Cardiac muscle cell (in vitro differentiated cells and primary cell): ENCODE results near the gene CEP95. TPM values are rescaled to one million over a fixed set of nuclear protein-coding genes. Genes with fewer than 3 reads are reported as not detected.

Experiments used
- DNase-seq, 2 donors: peaks; one replicate each; pipeline versions ENCODE4 v3.0.0 to v3.0.0-alpha.2; 2010 to 2017; ENCODE audit warnings: low read depth in 1 of 2, low spot score in 1 of 2
- H3K27ac ChIP-seq: fragments of 200-600 bp; sonication (generic); 2 replicates; pipeline ENCODE4 v1.5.1; 2016
- H3K27me3 ChIP-seq: fragments of 200-600 bp; sonication (generic); 2 replicates; pipeline ENCODE4 v1.6.0; 2016; ENCODE audit warnings: control low read depth
- H3K36me3 ChIP-seq: fragments of 200-600 bp; sonication (generic); 2 replicates; pipeline ENCODE4 v1.5.1; 2016; ENCODE audit warnings: control low read depth
- H3K4me1 ChIP-seq: fragments of 200-600 bp; sonication (generic); 2 replicates; pipeline ENCODE4 v1.8.1; 2017; ENCODE audit warnings: low read depth, mild to moderate bottlenecking, mixed run types
- H3K4me3 ChIP-seq: fragments of 200-600 bp; sonication (generic); 2 replicates; pipeline ENCODE4 v1.5.1; 2016; ENCODE audit warnings: mild to moderate bottlenecking
- H3K9me3 ChIP-seq: fragments of 200-600 bp; sonication (generic); 2 replicates; pipeline ENCODE4 v1.5.1; 2017; ENCODE audit warnings: low read depth, mild to moderate bottlenecking, control low read depth
- CTCF ChIP-seq: IDR thresholded peaks from 2 replicates; pipeline ENCODE4 v1.5.1; 2012; ENCODE audit warnings: low read depth, mild to moderate bottlenecking, low read length
- polyA plus RNA-seq: library from polyadenylated mRNA; unstranded; fragments of >200 nt; fragmentation: Nextera tagmentation; extraction: Ambion mirVana; gene quantifications from 2 replicates; pipeline ENCODE4 v1.2.1, GENCODE V29; 2016
- total RNA-seq: library from RNA; depleted of rRNA; stranded (reverse); fragments of >200 nt; gene quantifications from 2 replicates; pipeline ENCODE4 v1.2.3, GENCODE V29; 2016

CEP95 gene
- total and polyA plus RNA-seq, 2 experiments from 2014 or later = 29.1 to 40.3 TPM

DNA sequence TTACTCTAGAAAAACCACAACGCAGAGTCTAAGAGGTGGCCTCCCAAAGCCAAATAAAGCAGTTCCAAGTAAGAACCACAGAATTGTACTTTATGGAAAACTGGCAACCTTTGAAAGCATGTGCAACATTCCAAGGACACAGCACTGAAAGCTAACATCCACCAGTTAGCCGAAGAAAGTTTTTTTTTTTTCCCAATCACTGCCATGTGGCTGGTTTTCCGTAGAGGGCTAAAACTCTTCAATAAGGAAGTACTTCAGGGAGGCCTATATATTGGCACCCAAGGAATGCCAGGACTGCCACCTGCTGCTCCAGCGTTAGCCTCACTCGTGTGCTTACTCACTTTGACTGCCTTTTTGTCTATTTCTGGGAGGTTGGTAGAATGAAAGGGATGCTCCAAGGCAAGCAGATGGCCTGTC is 25.2 kb downstream of the CEP95 start:
- Histone ChIP-seq H3K27me3 (no peaks in the 10 kb centered on the region), H3K4me3 (no peak overlapping the region), H3K4me1 (no peaks in the 10 kb centered on the region), H3K36me3 (peaks cover 93% of the 10 kb centered on the region), H3K27ac (no peak overlapping the region), H3K9me3 (no peaks in the 10 kb centered on the region)
- no peak for DNase-seq
- no peak for TF ChIP-seq CTCF

- Histone ChIP-seq H3K27ac (no peak overlapping the region), H3K4me3 (no peak overlapping the region), H3K27me3 (no peaks in the 10 kb centered on the region), H3K9me3 (no peaks in the 10 kb centered on the region), H3K4me1 (no peaks in the 10 kb centered on the region), H3K36me3 (peaks cover 93% of the 10 kb centered on the region)
- no peak for DNase-seq
- no peak for TF ChIP-seq CTCF
Measured at GRCh38 chr17:64532409-64532808, 25.6 kb downstream of the CEP95 start.

GRCh38 chr17:64533784-64534183 is 27.0 kb downstream of the CEP95 start:
- no peaks in the 10 kb centered on the region for H3K4me1 ChIP-seq
- no peak for DNase-seq
- peaks cover 86% of the 10 kb centered on the region for H3K36me3 ChIP-seq
- H3K9me3 ChIP-seq = no peaks in the 10 kb centered on the region
- H3K4me3 ChIP-seq = no peak overlapping the region
- TF ChIP-seq CTCF = no peak
- H3K27ac ChIP-seq = peak overlapping the region; percentile 53
- no peaks in the 10 kb centered on the region for H3K27me3 ChIP-seq

- H3K36me3 ChIP-seq = peaks cover 84% of the 10 kb centered on the region
- no peak overlapping the region for H3K4me3 ChIP-seq
- no peak for DNase-seq
- no peaks in the 10 kb centered on the region for H3K4me1 ChIP-seq
- TF ChIP-seq CTCF = peak; percentile 13
- no peaks in the 10 kb centered on the region for H3K27me3 ChIP-seq
- H3K9me3 ChIP-seq = no peaks in the 10 kb centered on the region
- peak overlapping the region; percentile 53 for H3K27ac ChIP-seq
Measured at GRCh38 chr17:64534187-64534586, 27.4 kb downstream of the CEP95 start.

DNA sequence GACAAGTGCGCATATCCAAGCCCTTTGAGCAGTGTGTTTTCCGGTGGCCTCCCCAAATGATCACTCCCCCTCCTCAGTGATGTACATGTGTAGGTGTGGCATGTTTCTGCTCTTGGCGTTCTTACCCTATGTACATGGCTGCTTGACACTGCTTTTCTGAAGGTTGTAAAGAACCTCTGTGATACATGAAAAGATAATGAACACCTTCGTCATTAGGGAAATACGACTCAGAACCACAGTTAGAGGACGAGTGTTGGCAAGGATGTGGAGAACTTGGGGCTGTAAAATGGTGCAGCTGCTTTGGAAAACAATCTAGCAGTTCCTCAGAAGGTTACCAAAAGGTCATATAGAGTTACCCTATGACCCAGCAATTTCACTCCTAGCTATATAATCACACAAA is 28.6 kb downstream of the CEP95 start:
- H3K4me3 ChIP-seq = no peak overlapping the region
- H3K27ac ChIP-seq = peak overlapping the region; percentile 12
- DNase-seq = no peak
- H3K27me3 ChIP-seq = no peaks in the 10 kb centered on the region
- peaks cover 76% of the 10 kb centered on the region for H3K36me3 ChIP-seq
- TF ChIP-seq CTCF = no peak
- no peaks in the 10 kb centered on the region for H3K4me1 ChIP-seq
- no peaks in the 10 kb centered on the region for H3K9me3 ChIP-seq

DNA sequence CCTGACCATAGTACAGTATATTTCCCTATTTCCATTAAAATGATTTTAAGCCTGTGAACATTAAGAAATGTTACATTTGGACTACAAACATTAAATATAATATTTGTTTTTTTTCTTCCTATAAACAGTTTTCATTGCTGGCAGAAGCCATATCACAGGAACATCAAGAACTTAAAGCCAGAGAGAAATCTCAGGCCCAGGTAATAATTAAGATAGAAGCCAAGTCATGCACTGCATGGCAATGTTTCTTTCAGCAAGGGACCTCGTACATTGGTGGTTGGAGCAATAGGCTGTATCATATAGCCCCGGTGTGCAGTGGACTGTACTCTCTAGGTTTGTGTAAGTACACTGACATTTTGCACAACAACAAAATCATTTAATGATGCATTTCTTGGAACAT is 30.1 kb downstream of the CEP95 start:
- DNase-seq = no peak
- no peaks in the 10 kb centered on the region for H3K9me3 ChIP-seq
- no peak overlapping the region for H3K4me3 ChIP-seq
- H3K36me3 ChIP-seq = peaks cover 63% of the 10 kb centered on the region
- H3K27ac ChIP-seq = no peak overlapping the region
- TF ChIP-seq CTCF = no peak
- no peaks in the 10 kb centered on the region for H3K4me1 ChIP-seq
- no peaks in the 10 kb centered on the region for H3K27me3 ChIP-seq
